Activated CD8-positive, alpha-beta memory T cell treated with anti-CD3 and anti-CD28 coated beads for 36 hours (primary cell): Measurements from ENCODE around the gene KRTAP19-7. TPM values are rescaled to one million over a fixed set of nuclear protein-coding genes. Genes with fewer than 3 reads are reported as not detected.

Experiments
- total RNA-seq, 2 experiments: library from RNA; stranded (reverse); gene quantifications; one replicate each; pipeline ENCODE4 v1.2.3, GENCODE V29; 2021

The KRTAP19-7 gene
- total RNA-seq, 2 experiments from 2014 or later: not detected

Other genes with a start within 250 kb of the KRTAP19-7 start
- not detected for gene KRTAP26-1, start 241.0 kb downstream of the KRTAP19-7 start, total RNA-seq
- not detected for gene KRTAP27-1, start 223.6 kb downstream of the KRTAP19-7 start, total RNA-seq
- gene KRTAP23-1, start 212.7 kb downstream of the KRTAP19-7 start, total RNA-seq: not detected
- not detected for gene KRTAP13-2, start 189.0 kb downstream of the KRTAP19-7 start, total RNA-seq
- not detected for gene KRTAP13-1, start 165.3 kb downstream of the KRTAP19-7 start, total RNA-seq
- gene KRTAP13-3, start 135.4 kb downstream of the KRTAP19-7 start, total RNA-seq: not detected
- gene KRTAP13-4, start 131.1 kb downstream of the KRTAP19-7 start, total RNA-seq: not detected
- gene KRTAP15-1, start 121.0 kb downstream of the KRTAP19-7 start, total RNA-seq: not detected
- gene KRTAP19-1, start 80.9 kb downstream of the KRTAP19-7 start, total RNA-seq: not detected
- not detected for gene KRTAP19-2, start 73.9 kb downstream of the KRTAP19-7 start, total RNA-seq
- not detected for gene KRTAP19-3, start 69.3 kb downstream of the KRTAP19-7 start, total RNA-seq
- not detected for gene KRTAP19-4, start 64.1 kb downstream of the KRTAP19-7 start, total RNA-seq
- gene KRTAP19-5, start 59.2 kb downstream of the KRTAP19-7 start, total RNA-seq: not detected
- not detected for gene KRTAP19-6, start 19.4 kb downstream of the KRTAP19-7 start, total RNA-seq
- not detected for gene KRTAP22-2, start 29.1 kb upstream of the KRTAP19-7 start, total RNA-seq
- gene KRTAP6-3, start 31.1 kb upstream of the KRTAP19-7 start, total RNA-seq: not detected
- not detected for gene KRTAP6-2, start 37.6 kb upstream of the KRTAP19-7 start, total RNA-seq
- not detected for gene KRTAP22-1, start 39.8 kb upstream of the KRTAP19-7 start, total RNA-seq
- not detected for gene KRTAP6-1, start 52.6 kb upstream of the KRTAP19-7 start, total RNA-seq
- not detected for gene KRTAP20-1, start 55.1 kb upstream of the KRTAP19-7 start, total RNA-seq
- not detected for gene KRTAP20-4, start 59.3 kb upstream of the KRTAP19-7 start, total RNA-seq
- not detected for gene KRTAP20-2, start 73.9 kb upstream of the KRTAP19-7 start, total RNA-seq
- not detected for gene KRTAP20-3, start 81.5 kb upstream of the KRTAP19-7 start, total RNA-seq
- gene KRTAP21-3, start 157.5 kb upstream of the KRTAP19-7 start, total RNA-seq: not detected
- not detected for gene KRTAP21-2, start 185.9 kb upstream of the KRTAP19-7 start, total RNA-seq
- not detected for gene KRTAP21-1, start 194.1 kb upstream of the KRTAP19-7 start, total RNA-seq